ENCODE data around the gene NT5DC4.

The NT5DC4 gene

GRCh38 chr2:112713585-112713925 lies 7.3 kb upstream of the NT5DC4 start:
- no peak overlapping the region for H3K27ac ChIP-seq (ENCODE audit: low read depth, low read length, poor library complexity, severe bottlenecking)
- no peak overlapping the region for H3K4me3 ChIP-seq (ENCODE audit: low read depth, low read length, poor library complexity, severe bottlenecking)
- H4K20me1 ChIP-seq (ENCODE audit: insufficient read depth, low read length): no peaks in the 10 kb centered on the region
- H3K9ac ChIP-seq (ENCODE audit: low read length): no peak overlapping the region
- no peaks in the 10 kb centered on the region for H3F3A ChIP-seq (ENCODE audit: insufficient read depth, low read length)
- no peaks in the 10 kb centered on the region for H3K4me1 ChIP-seq (ENCODE audit: insufficient read depth, low read length, severe bottlenecking)
- no peaks in the 10 kb centered on the region for H3K9me2 ChIP-seq (ENCODE audit: low read depth, low read length)
- TF ChIP-seq EZH2 (IDR thresholded peaks at IDR 0.05; ENCODE audit: borderline replicate concordance, low read length) (no peak), CTCF (IDR thresholded peaks at IDR 0.05; ENCODE audit: low read length) (no peak)
- H3K36me3 ChIP-seq (ENCODE audit: insufficient read depth, low read length): no peaks in the 10 kb centered on the region
- no peaks in the 10 kb centered on the region for H3K79me2 ChIP-seq (ENCODE audit: insufficient read depth, low read length)
- no peaks in the 10 kb centered on the region for H3K9me3 ChIP-seq (ENCODE audit: low read length)
- H3K4me2 ChIP-seq (ENCODE audit: low read length): no peak overlapping the region
- peaks cover 4% of the 10 kb centered on the region; the same call in 1 of the 2 replicates for H3K27me3 ChIP-seq (ENCODE audit: insufficient read depth, low read length)
- no peak overlapping the region for H2AFZ ChIP-seq (ENCODE audit: low read length)

GRCh38 chr2:112713926-112714325 lies 6.9 kb upstream of the NT5DC4 start:
- no peaks in the 10 kb centered on the region for H3K36me3 ChIP-seq (ENCODE audit: insufficient read depth, low read length)
- H3K4me3 ChIP-seq (ENCODE audit: low read depth, low read length, poor library complexity, severe bottlenecking): no peak overlapping the region
- no peak overlapping the region for H3K27ac ChIP-seq (ENCODE audit: low read depth, low read length, poor library complexity, severe bottlenecking)
- H3K9me3 ChIP-seq (ENCODE audit: low read length): no peaks in the 10 kb centered on the region
- H3K9ac ChIP-seq (ENCODE audit: low read length): no peak overlapping the region
- no peaks in the 10 kb centered on the region for H3K4me1 ChIP-seq (ENCODE audit: insufficient read depth, low read length, severe bottlenecking)
- no peaks in the 10 kb centered on the region for H3K79me2 ChIP-seq (ENCODE audit: insufficient read depth, low read length)
- no peak overlapping the region for H2AFZ ChIP-seq (ENCODE audit: low read length)
- no peaks in the 10 kb centered on the region for H4K20me1 ChIP-seq (ENCODE audit: insufficient read depth, low read length)
- H3F3A ChIP-seq (ENCODE audit: insufficient read depth, low read length): no peaks in the 10 kb centered on the region
- no peak overlapping the region for H3K4me2 ChIP-seq (ENCODE audit: low read length)
- peaks cover 4% of the 10 kb centered on the region; the same call in 1 of the 2 replicates for H3K27me3 ChIP-seq (ENCODE audit: insufficient read depth, low read length)
- H3K9me2 ChIP-seq (ENCODE audit: low read depth, low read length): no peaks in the 10 kb centered on the region
- TF ChIP-seq EZH2 (IDR thresholded peaks at IDR 0.05; ENCODE audit: borderline replicate concordance, low read length) (no peak), CTCF (IDR thresholded peaks at IDR 0.05; ENCODE audit: low read length) (no peak)

DNA sequence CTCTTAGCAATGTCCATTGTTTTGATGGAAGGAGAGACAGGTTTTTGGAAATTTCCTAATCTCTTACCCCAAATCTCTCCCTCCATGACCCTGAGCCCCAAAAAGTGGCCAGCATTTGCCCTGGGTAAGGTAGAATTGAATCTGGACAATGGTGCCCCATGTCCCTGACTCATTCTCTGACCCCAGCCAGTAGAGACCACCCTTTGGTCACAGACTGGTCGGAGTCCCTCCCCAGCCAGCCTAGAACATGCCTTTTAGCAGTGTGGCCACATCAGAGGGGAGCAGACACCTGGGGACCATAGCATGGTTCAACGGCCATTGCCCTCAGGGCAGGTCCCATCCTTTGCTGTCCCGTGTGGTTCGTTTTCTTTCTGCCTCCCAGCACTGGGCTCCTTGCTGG lies 6.5 kb upstream of the NT5DC4 start:
- Histone ChIP-seq H3K9ac (ENCODE audit: low read length) (no peak overlapping the region), H3K27ac (ENCODE audit: low read depth, low read length, poor library complexity, severe bottlenecking) (no peak overlapping the region)
- no peak for TF ChIP-seq CTCF (IDR thresholded peaks at IDR 0.05; ENCODE audit: low read length)
- no peak for TF ChIP-seq EZH2 (IDR thresholded peaks at IDR 0.05; ENCODE audit: borderline replicate concordance, low read length)

More for the DNA sequence above, 6.5 kb upstream of the NT5DC4 start:
- H3K27me3 ChIP-seq (ENCODE audit: insufficient read depth, low read length): peaks cover 4% of the 10 kb centered on the region; the same call in 1 of the 2 replicates
- no peak overlapping the region for H2AFZ ChIP-seq (ENCODE audit: low read length)
- H3K36me3 ChIP-seq (ENCODE audit: insufficient read depth, low read length): no peaks in the 10 kb centered on the region
- H3F3A ChIP-seq (ENCODE audit: insufficient read depth, low read length): no peaks in the 10 kb centered on the region
- H3K79me2 ChIP-seq (ENCODE audit: insufficient read depth, low read length): no peaks in the 10 kb centered on the region
- H3K4me1 ChIP-seq (ENCODE audit: insufficient read depth, low read length, severe bottlenecking): no peaks in the 10 kb centered on the region
- no peaks in the 10 kb centered on the region for H3K9me3 ChIP-seq (ENCODE audit: low read length)
- no peak overlapping the region for H3K4me3 ChIP-seq (ENCODE audit: low read depth, low read length, poor library complexity, severe bottlenecking)
- H3K9me2 ChIP-seq (ENCODE audit: low read depth, low read length): no peaks in the 10 kb centered on the region
- no peak overlapping the region for H3K4me2 ChIP-seq (ENCODE audit: low read length)
- no peaks in the 10 kb centered on the region for H4K20me1 ChIP-seq (ENCODE audit: insufficient read depth, low read length)

Measured in OCI-LY1 (cell line).